Stimulated activated CD8-positive, alpha-beta memory T cell treated with anti-CD3 and anti-CD28 coated beads, Interleukin-2, amount 100 ng/mL, for 1 hour (primary cell): ENCODE data around the gene SEC11A.
"Not testable (repeated sequence)": the region's sequence is repeated elsewhere in the genome, so short reads cannot be mapped to it uniquely, and the experiment has no call there.

Source experiments
- DNase-seq, 2 donors: peaks; one replicate each; pipeline ENCODE4 v3.0.0-alpha.2; 2020; ENCODE audit warnings: low read depth in 2 of 2

The SEC11A gene

DNA sequence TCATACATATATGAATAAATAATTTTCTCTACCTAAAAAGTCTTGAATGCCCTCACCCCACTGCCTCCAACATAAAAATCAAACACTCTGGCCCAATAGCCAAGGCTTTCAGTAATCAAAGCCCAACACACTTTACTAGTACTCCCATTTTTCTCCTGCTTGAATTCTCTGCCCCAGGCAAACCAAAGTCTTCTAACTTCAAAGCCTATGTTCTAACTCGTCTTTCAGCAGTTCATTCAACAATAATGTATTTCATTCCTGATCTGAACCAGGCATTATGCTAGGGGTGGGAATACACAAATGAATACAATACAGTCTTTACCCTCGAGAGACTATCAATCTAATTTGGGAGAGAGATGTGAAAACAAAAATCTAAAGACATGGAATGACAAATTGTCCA, 21.1 kb upstream of the SEC11A start:
- DNase-seq, result no peak

DNA sequence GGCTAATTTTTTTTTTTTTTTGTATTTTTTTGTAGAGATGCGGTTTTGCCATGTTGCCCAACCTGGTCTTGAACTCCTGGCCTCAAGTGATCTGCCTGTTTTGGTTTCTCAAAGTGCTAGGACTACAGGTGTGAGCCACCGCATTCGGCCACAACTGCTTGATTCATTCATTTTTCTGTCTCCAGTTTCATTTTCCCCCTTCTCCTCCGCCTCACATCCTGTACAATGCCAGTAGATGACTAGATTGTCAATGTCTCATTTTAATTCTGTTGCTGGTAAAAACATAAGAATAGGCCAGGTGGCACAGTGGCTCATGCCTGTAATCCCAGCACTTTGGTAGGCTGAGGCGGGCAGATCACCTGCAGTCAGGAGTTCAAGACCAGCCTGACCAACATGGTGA, 20.4 kb upstream of the SEC11A start:
- DNase-seq, result peak in 1 of 2 donors; percentile 15

- not testable (repeated sequence) for DNase-seq
These were observed 19.6 kb upstream of the SEC11A start for GRCh38 chr15:84735480-84736061.

DNA sequence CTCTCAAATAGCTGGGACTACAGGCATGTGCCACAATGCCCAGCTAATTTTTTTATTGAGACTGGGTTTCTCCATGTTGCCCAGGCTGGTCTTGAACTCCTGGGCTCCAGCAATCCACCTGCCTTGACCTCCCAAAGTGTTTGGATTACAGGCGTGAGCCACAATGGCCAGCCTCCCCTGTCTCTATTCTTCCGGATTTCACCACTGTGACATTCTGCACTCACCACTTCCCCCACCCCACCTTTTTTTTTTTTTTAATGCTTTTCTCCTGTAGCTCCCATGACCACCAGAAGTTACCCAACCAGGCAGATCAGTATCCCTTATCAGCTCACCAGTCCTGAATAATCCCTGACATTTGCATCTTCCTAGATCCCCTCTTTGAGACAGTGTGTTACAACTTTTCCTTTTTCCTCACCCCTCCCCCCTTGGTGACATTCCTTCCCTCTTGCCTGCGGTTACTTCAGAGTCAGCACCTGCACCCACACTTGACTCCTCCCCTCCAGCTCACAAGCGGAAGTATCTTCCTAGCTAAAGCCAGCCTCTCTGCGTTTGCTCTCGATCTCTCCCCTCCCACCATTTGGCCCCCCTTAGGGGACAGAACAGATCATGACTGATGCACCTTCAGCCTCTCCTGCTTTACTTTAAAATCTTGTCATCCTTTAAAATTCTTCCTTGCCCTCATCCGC, 19.0 kb upstream of the SEC11A start:
- peak in 1 of 2 donors; percentile 31 for DNase-seq

- DNase-seq, result no peak
These were observed 15.8 kb upstream of the SEC11A start for GRCh38 chr15:84731774-84732173.

GRCh38 chr15:84727429-84727828, 11.5 kb upstream of the SEC11A start:
- no peak for DNase-seq

DNA sequence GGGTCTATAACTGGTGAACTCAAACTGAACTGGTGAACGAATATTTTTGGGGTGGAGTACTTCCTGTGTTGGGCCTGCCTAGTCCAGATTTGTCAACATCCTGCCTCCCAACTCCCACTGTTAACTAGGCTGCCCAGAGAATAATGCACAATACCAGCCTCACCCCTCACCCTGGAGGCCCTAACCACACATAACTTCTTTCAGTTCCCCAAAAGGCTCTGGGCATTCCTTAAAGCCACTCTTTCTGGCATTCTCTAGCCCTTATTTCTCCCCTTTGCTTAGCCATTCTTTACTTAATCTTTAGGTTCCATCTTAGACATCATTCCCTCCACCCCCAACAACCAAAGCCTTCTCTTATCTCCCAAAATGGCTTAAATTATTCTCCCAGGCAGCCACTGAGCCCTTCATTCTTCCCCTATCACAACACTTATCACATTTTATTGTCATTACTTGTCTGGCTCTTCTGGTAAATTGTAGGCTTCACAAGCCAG, 9.1 kb upstream of the SEC11A start:
- DNase-seq, result no peak

DNA sequence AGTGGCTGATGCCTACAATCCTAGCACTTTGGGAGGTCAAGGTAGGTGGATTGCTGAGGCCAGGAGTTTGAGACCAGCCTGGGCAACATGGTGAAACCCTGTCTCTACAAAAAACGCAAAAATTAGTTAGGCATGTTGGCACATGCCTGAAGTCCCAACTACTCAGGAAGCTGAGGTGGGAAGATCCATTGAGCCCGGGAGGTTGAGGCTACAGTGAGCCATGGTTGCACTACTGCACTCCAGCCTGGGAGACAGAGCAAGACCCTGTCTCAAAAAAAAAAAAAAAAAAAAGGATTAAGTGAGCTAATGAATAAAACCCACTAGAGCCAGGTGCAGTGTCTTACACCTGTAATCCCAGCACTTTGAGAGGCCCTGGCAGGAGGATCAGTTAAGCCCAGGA, 6.7 kb upstream of the SEC11A start:
- no peak for DNase-seq

- DNase-seq, result no peak
These were observed 5.4 kb upstream of the SEC11A start for GRCh38 chr15:84721371-84721770.

GRCh38 chr15:84715441-84716035, 401 bp downstream of the SEC11A start:
- no peak for DNase-seq

- DNase-seq, result no peak
These were observed 1.1 kb downstream of the SEC11A start for GRCh38 chr15:84714821-84715220.

DNA sequence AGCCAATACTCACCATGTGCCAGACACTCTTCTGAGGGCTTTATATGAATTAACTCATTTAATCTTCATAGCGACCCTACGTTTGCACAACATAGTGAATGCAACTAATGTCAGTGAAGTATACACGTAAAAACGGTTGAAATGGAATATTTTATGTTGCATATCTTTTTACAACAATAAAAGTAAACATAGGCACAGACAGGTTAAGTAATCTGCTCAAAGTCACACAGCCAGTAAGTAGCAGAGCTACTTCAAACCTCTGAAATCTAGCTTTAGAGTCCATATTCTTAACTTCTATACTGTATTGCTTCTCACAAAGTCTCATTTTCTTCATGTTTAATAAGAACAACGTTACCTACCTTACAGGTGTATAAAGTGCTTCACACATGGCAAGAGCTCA, 1.6 kb downstream of the SEC11A start:
- DNase-seq, result no peak

GRCh38 chr15:84703808-84704207, 12.1 kb downstream of the SEC11A start:
- no peak for DNase-seq

- DNase-seq, result no peak
These were observed 12.9 kb downstream of the SEC11A start for GRCh38 chr15:84702961-84703482.

GRCh38 chr15:84699538-84700191, 16.3 kb downstream of the SEC11A start:
- DNase-seq, result no peak

DNA sequence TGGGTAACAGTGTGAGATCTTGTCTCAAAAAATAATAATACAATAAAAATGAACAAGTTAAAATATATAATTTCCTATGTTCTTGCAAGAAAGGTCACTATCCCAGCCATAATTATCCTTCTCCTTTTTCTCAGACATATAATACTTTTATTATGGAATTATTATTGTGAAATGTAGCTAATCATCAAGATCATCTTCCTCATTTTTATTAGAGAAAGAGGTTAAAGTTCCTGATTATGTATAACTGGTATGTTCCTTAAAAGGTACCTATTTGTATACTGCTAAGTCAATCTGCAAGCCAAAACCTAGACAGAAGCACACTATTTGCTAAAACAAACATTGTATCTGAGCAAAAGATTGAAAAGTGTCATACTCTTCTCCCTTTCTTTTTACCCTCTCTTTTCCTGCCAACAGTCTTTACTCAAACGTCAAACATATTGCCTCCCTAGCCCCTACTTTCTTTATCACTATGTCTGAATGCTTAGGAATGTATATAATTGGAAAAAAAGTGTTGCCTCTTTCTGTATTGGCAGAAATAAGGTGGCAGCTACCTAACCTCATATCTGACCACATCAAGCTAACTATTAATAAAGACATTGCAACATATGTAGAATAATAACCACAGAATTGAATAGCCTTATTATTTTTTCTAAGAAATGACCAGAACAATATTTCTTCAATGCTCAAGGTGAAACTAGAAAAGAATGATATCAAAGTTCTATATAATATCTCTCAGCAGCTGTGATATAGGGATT, 18.5 kb downstream of the SEC11A start:
- DNase-seq, result no peak

GRCh38 chr15:84696757-84697156, 19.2 kb downstream of the SEC11A start:
- no peak for DNase-seq

GRCh38 chr15:84690342-84690741, 25.6 kb downstream of the SEC11A start:
- DNase-seq, result no peak

DNA sequence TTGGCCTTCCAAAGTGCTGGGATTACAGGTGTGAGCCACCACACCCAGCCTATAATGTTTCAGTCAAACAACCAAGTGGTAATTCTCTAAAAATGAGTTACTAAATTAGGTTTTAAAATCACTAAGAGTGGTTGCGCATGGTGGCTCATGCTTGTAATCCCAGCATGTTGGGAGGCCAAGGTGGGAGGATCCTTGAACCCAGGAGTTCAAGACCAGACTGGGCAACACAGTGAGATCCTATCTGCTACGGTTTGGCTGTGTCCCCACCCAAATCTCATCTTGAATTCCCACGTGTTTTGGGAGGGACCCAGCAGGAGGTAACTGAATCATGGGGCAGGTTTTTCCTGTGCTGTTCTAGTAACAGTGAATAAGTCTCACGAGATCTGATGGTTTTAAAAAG, 26.1 kb downstream of the SEC11A start:
- DNase-seq, result no peak

- DNase-seq, result not testable (repeated sequence)
These were observed 29.5 kb downstream of the SEC11A start for GRCh38 chr15:84686446-84686845.

DNA sequence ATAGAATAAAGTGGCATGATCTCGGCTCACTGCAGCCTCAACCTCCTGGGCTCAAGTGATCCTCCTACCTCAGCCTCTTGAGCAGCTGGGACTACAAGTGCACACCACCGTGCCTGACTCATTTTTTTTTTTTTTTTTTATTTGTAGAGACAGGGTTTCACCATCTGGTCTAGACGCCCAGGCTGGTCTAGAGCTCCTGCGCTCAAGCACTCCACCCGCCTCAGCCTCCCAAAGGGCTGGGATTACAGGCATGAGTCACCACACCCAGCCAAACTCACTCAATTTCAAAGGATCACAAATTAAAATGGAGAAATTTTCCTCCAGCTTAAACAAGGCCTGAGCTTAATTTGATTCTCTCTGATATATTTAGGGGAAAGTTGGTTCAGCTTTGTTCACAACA, 30.6 kb downstream of the SEC11A start:
- no peak for DNase-seq

DNA sequence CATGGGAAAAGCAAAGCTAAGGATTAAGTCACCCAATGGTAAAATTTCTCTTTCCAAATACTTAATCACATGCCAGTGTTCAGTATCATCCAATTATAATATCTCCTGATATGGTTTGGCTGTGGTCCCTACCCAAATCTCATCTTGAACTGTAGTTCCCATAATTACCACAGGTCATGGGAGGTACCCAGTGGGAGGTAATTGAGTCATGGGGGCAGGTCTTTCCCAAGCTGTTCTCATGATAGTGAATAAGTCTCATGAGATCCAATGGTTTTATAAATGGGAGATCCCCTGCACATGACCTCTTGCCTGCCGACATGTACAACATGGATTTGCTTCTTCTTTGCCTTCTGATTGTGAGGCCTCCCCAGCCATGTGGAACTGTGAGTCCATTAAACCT, 31.8 kb downstream of the SEC11A start:
- DNase-seq, result no peak
